SKM-1 treated with dmso at 0.1 percent for 144 hours (cell line): ENCODE measurements around the gene FAM171A1.
"Not testable (repeated sequence)": the region's sequence is repeated elsewhere in the genome, so short reads cannot be mapped to it uniquely, and the experiment has no call there.

ENCODE experiments used
- DNase-seq: peaks from one replicate; lab custom pipeline; 2025; ENCODE audit not compliant: unreplicated experiment; lab: John Stamatoyannopoulos, UW

Gene FAM171A1

DNA sequence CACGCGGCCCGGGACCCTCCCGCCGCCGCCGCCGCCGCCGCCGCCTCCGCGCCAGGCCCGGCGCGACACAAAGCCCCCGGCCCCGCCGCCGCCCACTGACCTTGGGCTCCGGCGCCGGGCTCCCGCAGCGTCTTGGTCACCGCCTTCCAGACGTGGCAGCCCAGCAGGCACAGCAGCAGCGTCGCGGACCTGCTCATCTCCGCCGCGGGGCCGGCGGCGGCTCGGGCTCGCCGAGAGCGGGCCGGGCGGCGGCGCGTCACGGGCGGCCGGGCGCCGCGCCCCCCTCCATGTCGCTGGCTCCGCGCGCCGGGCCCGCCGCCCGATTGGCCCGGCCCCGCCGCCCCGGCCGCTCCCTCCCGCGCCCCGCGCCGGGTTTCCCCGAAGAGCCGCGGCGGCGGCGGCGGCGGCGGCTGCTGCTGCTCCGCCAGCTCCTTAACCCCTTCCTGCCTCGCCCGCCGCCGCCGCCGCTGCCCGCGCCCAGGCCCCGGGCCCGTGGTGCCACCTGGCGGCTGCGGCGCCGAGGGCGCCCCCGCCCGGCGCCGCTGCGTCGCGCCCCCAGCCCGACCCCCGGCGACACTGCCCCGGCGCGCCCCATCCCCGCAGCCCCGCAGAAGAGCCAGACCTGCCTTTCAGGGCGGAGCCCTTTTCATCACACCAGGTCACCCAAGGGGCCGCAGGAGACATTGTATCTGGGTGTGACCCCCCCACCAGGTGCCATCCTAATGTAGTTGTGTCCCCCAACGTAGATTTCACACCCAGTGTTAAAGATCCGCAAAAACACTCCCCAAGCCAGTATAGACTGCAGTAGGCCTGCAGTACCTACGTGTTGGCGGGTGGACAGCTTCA lies at the start of gene FAM171A1:
Gene FAM171A1, minus strand, starts transcription at position 434 of the 846 bp plus-strand sequence. Its CDS starts 237 bp downstream, at position 197.
- DNase-seq, result no peak

DNA sequence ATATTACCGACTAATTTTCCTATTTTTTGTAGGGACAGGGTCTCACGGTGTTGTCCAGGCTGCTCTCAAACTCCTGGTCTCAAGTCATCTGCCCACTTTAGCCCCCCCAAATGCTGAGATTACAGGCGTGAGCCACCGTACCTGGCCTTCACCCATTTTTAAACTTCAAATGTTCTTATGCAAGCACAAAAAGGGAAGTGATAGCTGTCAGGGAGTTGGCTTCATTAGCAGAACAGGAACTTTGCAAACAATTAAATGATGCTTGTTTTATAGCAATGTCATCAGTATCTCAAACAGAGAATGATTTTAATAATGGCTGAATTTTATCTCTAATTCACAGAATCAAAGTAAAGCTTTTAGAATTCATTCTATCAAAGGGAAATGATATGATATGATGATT lies 49.8 kb upstream of the FAM171A1 start:
- peak; percentile 13 for DNase-seq

- DNase-seq, result no peak
Observed at GRCh38 chr10:15419279-15419874, 48.3 kb upstream of the FAM171A1 start.

DNA sequence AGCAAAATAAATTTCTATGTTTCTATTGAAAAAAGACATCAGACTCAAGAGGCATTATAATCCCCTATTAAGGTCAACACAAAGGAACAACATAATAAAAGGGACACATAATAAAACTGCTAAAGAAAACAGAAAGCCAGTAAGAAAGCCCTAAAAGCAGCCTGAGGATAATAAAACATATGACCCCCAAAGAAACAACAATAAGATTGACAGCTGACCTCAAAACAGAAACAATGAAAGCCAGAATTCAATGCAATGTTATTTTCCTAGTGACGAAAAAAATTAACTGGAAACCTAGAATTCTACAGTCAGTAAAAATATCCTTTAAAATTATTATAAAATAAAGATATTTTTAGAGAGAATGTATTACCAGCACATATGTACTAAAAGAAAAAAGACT lies 44.9 kb upstream of the FAM171A1 start:
- DNase-seq, result no peak

DNA sequence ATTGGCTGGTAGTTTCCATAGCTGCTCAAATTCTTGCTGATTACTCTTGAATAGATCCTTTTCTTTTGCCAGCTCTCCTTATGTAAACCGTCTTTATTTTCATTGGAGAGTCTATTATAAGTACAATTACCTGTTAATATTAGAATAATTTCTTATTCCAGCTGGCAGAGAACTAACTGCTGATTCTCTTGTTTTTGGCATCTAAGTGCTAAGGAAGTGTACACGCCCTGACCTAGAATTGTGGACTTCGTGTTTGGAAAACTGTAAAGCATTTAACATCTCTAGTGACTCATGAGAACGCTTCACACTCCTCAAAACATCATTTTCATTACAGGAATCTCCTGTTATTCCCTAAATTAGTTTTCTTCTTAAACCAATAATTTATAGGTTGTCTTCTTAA lies 39.9 kb upstream of the FAM171A1 start:
- DNase-seq, result no peak

DNA sequence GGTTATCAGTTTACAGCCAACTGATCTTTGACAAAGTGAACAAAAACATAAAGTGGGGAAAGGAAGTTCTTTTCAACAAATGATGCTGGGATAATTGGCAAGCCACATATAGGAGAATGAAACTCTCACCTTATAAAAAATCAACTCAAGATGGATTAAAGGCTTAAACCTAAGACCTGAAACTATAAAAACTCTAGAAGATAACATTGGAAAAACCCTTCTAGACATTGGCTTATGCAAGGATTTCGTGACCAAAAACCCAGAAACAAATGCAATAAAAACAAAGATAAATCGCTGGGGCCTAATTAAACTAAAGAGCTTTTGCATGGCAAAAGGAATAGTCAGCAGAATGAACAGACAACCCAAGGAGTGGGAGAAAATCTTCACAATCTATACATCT lies 38.3 kb upstream of the FAM171A1 start:
- not testable (repeated sequence) for DNase-seq

DNA sequence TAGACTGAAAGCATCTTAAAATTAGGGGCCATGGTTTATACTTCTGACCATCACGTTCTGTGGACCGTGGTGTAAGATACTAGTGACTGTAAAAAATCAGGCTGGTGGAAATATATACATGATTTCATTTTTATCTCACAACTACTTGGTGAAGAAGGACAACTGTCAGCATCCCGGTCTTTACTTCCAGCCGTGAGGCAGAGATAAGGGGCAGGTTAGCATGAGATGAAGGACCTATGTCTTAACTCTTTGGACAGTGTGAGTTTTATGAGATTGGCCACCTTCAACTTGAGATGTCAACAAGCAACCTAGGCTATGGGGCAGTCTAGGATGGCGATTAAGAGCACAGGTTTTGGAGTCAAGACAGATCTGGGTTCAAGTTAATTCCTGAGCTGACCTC lies 37.5 kb upstream of the FAM171A1 start:
- DNase-seq, result no peak

- DNase-seq, result no peak
Observed at GRCh38 chr10:15405319-15405718, 34.2 kb upstream of the FAM171A1 start.

GRCh38 chr10:15401382-15401781 lies 30.3 kb upstream of the FAM171A1 start:
- DNase-seq, result no peak

DNA sequence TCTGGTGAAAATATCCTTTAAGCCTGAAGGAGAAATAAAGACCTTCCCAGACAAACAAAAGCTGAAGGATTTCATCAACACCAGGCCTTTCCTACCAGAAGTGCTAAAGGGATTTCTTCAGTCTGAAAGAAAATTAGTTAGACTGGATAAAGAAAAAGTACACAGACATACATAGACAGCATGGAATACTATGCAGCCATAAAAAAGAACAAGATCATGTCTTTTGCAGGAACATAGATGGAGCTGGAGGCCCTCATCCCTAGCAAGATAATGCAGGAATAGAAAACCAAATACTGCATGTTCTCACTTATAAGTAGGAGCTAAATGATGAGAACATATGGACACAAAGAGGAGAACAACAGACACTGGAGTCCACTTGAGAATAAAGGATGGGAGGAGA lies 29.4 kb upstream of the FAM171A1 start:
- DNase-seq, result not testable (repeated sequence)

GRCh38 chr10:15399060-15399661 lies 28.1 kb upstream of the FAM171A1 start:
- DNase-seq, result no peak

DNA sequence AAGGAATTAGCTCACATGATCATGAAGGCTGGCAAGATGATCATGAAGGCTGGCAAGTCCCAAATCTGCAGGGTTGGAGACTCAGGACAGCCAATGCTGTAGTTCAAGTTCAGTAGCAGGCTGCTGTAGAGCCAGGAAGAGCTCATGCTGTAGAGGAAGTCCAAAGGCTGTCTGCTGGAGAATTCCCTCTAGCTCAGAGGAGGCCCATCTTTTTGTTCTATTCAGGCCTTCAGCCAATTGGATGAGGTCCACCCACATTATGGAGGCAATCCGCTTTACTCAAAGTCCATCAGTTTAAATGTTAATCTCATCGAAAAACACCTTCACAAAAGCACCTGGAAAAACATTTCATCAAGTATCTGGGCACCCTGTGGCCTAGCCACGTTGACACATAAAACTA lies 24.8 kb upstream of the FAM171A1 start:
- no peak for DNase-seq

DNA sequence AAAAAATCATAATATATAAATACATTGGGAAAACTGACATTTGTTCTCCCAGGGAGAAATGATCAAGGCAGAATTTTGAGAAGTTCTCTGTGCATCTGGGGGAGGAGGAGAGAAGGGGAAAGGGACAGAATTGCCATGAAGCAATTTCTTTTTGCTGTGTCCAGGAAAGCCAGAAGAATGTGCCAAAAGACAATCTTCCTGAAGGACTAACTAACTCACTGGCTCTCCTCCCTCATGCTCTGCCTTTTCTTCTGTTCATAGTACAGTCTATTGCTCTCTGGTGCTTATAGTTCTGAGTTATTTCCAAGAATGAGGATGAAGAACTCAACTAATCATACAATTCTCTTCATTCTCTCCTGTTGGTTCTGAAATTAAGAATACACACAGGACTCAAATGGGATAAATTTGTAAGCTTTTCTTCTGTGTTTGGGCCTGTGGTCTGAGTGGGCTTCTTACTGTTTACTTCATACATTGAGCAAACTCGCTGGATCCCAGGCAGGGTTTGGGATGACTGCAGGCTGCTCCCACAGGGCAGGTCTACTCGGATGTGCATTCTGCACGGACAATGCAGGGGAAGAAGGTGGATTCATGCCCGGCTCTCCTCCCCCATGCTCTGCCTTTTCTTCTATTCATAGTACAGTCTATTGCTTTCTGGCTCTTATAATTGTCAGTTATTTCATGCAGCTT lies 22.2 kb upstream of the FAM171A1 start:
- no peak for DNase-seq

- DNase-seq, result no peak
Observed at GRCh38 chr10:15391491-15391890, 20.4 kb upstream of the FAM171A1 start.

DNA sequence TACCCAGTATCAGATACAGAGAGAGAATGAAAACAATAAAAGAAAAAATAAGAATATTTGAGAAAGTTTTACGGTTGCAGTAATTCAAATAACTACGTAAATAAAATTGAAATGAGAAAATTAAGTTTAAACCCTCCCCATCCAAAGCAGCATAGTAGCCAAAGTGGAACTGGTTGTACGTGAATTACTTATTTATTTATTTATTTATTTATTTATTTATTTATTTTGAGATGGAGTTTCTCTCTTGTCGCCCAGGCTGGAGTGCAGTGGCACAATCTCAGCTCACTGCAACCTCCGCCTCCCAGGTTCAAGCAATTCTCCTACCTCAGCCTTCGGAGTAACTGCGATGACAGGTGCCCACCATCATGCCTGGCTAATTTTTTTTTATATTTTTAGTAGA lies 17.1 kb upstream of the FAM171A1 start:
- not testable (repeated sequence) for DNase-seq

DNA sequence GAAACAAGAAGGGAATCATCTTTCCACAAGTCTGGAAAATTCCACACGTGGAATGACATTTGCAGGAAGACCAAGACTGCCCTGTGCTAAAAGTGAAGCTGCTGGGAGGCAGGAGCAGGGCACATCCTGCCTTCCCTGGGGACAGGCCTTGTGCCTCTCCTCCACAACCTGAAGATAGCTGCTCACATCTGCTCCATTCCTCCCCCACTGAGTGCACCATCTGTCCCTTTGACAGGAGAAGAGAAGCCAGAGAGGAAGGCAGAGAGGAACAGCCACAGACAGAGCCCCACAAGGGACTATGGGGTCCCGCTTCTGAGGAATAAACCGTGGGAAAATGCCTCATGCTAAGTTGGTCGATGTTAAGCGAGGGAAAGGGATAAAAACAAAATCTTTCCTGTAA lies 15.9 kb upstream of the FAM171A1 start:
- DNase-seq, result no peak

DNA sequence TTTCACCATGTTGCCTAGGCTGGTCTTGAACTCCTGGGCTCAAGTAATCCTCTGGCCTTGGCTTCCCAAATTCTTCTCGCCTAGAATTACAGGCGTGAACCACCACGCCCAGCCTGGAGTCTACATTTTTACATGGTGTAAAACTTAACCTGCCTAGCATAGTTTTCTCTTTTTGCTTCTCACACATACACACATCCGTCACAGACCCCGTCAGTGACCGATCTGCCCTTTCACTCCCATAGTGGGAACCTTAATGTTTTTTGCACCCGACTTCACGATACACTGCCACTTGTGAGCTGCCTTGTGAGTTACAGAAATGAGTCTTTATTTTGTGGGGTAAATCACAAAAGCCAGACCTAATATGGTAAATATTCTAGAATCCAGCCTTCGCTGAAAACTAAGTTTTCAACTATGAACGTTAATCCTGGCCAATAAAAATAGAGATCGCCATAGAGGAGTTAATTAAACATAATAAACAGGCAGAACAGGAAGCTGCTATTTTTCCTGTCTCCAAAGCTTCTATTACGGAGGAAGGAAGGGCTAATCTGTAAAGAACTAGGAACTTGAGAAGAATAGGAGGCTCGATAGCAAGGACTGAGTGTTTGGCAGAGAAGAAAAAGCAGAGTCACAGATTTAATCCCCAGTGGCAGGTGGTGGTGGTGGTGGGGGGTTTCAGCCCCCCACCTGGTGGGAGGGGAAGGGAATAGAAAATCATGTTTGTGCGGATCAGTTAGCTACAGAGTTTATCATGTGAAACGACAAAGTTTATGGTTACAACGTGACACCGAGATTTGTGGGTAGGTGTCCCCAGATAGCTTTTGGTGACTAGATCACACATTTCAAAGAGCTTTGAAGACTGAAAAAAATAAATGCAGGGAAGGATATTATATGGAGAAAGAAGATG lies 14.7 kb upstream of the FAM171A1 start:
- no peak for DNase-seq

DNA sequence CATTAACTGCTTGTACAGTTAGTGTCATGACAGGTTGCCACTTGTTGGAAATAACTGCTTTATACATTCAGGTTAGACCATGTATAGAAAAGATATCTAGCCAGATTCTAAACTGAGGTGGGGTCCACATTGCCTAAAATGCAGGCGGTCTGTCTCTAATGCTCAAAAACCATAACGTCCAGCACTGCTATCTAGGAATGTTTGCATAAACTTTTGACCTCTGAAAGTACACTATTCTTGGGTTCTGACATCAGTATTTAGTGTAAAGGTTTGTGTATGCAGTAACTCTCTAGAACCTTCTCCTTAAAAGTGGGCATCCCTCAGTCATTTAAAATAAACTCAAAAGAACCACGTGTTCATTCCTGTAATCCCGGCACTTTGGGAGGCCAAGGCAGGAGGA lies 10.3 kb upstream of the FAM171A1 start:
- no peak for DNase-seq

- no peak for DNase-seq
Observed at GRCh38 chr10:15379078-15379477, 8.0 kb upstream of the FAM171A1 start.

DNA sequence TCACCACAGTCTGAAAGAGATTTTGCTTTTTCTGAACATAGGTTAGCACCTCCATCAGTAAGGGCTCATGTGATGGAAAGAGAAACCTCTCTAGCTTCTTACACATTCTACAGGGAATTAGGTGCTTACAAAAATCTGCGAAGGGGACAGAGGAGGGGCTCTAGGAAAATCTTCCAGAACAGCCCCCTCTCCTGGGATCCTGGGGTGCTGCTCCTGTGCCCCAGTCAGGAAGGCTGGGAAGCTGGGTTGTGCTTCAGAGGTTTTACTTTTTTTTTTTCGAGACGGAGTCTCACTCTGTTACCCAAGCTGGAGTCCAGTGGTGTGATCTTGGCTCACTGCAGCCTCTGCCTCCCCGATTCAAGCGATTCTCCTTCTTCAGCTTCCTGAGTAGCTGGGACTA lies 7.5 kb upstream of the FAM171A1 start:
- DNase-seq, result no peak

DNA sequence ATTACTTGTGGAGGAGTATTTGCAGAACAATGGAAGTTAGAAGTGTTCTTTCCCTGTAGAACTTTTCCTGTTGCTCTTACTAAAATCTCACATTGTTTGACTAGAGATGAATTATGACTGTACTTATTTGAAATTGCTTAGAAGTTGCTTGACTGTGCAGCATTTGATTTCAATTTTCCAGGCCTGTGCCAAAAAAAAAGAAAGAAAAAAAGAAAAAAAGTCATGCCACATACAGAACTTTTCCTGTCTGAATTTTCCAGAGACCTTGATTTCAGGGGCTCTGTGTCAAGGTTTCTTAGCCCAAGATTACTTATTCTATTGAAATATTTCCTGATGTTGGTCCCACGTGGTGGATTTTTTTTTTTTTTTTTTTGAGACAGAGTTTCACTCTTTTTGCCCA lies 3.5 kb upstream of the FAM171A1 start:
- DNase-seq, result no peak
